CD4-positive, alpha-beta T cell treated with Interleukin-21 for 1 hour (primary cell): Measurements from ENCODE around the gene APEH.
"Not testable (repeated sequence)": the region's sequence is repeated elsewhere in the genome, so short reads cannot be mapped to it uniquely, and the experiment has no call there.

Experiments
- DNase-seq: peaks from one replicate; pipeline ENCODE4 v3.0.0-alpha.2; 2020

Gene APEH

GRCh38 chr3:49670940-49671290 lies 3.2 kb upstream of the APEH start:
- DNase-seq = no peak

GRCh38 chr3:49671291-49672288 lies 2.6 kb upstream of the APEH start:
- peak; percentile 77 for DNase-seq

GRCh38 chr3:49673121-49673714 lies 933 bp upstream of the APEH start:
- DNase-seq = peak; percentile 22

GRCh38 chr3:49674497-49674983 lies 389 bp downstream of the APEH start:
- DNase-seq = no peak

GRCh38 chr3:49675912-49676311 lies 1.8 kb downstream of the APEH start:
- no peak for DNase-seq

- no peak for DNase-seq
Observed at GRCh38 chr3:49680493-49681231, 6.5 kb downstream of the APEH start.

- DNase-seq = no peak
Observed at GRCh38 chr3:49681232-49681522, 7.0 kb downstream of the APEH start.

- DNase-seq = no peak
Observed at GRCh38 chr3:49681543-49681942, 7.4 kb downstream of the APEH start.

GRCh38 chr3:49683162-49683561 lies 9.0 kb downstream of the APEH start:
- DNase-seq = no peak

GRCh38 chr3:49684453-49684852 lies 10.3 kb downstream of the APEH start:
- DNase-seq = not testable (repeated sequence)

GRCh38 chr3:49685103-49685502 lies 11.0 kb downstream of the APEH start:
- DNase-seq = not testable (repeated sequence)

GRCh38 chr3:49685846-49686245 lies 11.7 kb downstream of the APEH start:
- not testable (repeated sequence) for DNase-seq

GRCh38 chr3:49686346-49686745 lies 12.2 kb downstream of the APEH start:
- DNase-seq = peak; percentile 43

- DNase-seq = peak; percentile 50
Observed at GRCh38 chr3:49686769-49687423, 12.7 kb downstream of the APEH start.

GRCh38 chr3:49687424-49687795 lies 13.3 kb downstream of the APEH start:
- not testable (repeated sequence) for DNase-seq

GRCh38 chr3:49688338-49689045 lies 14.3 kb downstream of the APEH start:
- DNase-seq = not testable (repeated sequence)

- peak; percentile 93 for DNase-seq
Observed at GRCh38 chr3:49689046-49689907, 15.1 kb downstream of the APEH start, which contains the start of the genes MST1 and RNF123. Gene MST1, minus strand, starts transcription at chr3:49689474. Its CDS starts 783 bp downstream, at chr3:49688691. Gene RNF123, plus strand, starts transcription at chr3:49689557. Its CDS starts 1,609 bp downstream, at chr3:49691166.

GRCh38 chr3:49689908-49690624 lies 15.9 kb downstream of the APEH start:
- not testable (repeated sequence) for DNase-seq

GRCh38 chr3:49690856-49691255 lies 16.7 kb downstream of the APEH start:
- DNase-seq = not testable (repeated sequence)

GRCh38 chr3:49691481-49691880 lies 17.3 kb downstream of the APEH start:
- not testable (repeated sequence) for DNase-seq
